ENCODE results near the gene CENPH. TPM values are rescaled to one million over a fixed set of nuclear protein-coding genes. Genes with fewer than 3 reads are reported as not detected.
"Not testable (repeated sequence)": the region's sequence is repeated elsewhere in the genome, so short reads cannot be mapped to it uniquely, and the experiment has no call there.

Gene CENPH
- total RNA-seq, 4 donors from 2014 or later: 2.9 to 11.6 (median 3.9) TPM

DNA sequence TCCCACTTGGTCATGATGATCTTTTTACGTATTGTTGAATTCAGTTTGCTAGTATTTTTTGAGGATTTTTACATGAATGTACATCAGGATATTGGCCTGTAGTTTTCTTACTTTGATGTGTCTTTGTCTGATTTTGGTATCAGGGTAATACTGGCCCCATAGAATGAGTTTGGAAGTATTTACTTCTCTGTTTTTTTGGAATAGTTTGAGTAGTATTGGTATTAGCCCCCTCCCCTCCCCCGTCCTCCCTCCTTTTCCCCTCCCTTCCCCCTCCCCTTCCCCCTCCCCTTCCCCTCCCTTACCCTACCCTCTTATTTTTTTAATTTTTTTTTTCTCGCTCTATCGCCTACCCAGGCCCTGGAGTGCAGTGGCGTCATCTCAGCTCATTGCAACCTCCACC, 55.6 kb downstream of the CENPH start:
- Histone ChIP-seq H3K36me3 (no peaks in the 10 kb centered on the region), H3K27ac (no peak overlapping the region), H3K4me3 (no peak overlapping the region), H3K4me1 (no peaks in the 10 kb centered on the region), H3K9me3 (no peaks in the 10 kb centered on the region), H3K27me3 (no peaks in the 10 kb centered on the region)
- TF ChIP-seq CTCF (IDR thresholded peaks at IDR 0.05) (no peak), POLR2A (IDR thresholded peaks at IDR 0.05) (no peak)
- no peak for DNase-seq

DNA sequence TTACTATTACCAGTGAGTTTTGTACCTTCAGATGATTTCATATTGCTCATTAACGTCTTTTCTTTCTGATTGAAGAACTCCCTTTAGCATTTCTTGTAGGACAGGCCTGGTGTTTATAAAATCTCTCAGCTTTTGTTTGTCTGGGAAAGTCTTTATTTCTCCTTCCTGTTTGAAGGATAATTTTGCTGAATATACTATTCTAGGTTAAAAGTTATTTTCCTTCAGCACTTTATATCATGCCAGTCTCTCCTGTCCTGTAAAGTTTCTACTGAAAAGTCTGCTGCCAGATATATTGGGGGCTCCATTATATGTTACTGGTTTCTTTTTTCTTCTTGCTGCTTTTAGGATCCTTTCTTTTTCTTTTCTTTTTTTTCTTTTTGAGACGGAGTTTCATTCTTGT, 58.6 kb downstream of the CENPH start:
- H3K4me1 ChIP-seq: no peaks in the 10 kb centered on the region
- TF ChIP-seq POLR2A (IDR thresholded peaks at IDR 0.05) (no peak), CTCF (IDR thresholded peaks at IDR 0.05) (no peak)
- no peaks in the 10 kb centered on the region for H3K9me3 ChIP-seq
- peaks cover 0 to 4% (median 0%) of the 10 kb centered on the region in 3 donors for H3K36me3 ChIP-seq
- H3K27ac ChIP-seq: no peak overlapping the region
- no peaks in the 10 kb centered on the region for H3K27me3 ChIP-seq
- DNase-seq: no peak
- no peak overlapping the region for H3K4me3 ChIP-seq

DNA sequence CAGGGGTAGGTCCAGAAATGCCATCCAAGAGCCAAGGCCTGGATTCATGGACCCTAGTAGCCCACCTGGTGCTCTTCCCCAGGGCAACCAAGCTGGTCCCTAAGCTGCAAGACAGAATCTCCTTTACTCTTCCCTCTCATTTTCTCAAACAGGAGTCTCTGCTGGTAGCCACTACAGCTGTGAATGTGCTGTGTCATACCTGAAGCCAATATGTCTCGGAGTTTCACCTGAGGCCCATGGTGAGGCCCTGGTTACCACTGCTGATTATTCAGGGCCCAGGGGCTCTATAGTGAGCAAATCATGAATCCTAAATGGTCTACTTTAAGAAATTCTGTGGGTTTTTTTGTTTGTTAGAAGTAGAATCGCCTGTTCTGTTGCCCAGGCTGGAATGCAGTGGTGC, 61.2 kb downstream of the CENPH start:
- TF ChIP-seq POLR2A (IDR thresholded peaks at IDR 0.05) (no peak), CTCF (IDR thresholded peaks at IDR 0.05) (no peak)
- Histone ChIP-seq H3K27ac (no peak overlapping the region), H3K27me3 (no peaks in the 10 kb centered on the region), H3K4me3 (no peak overlapping the region), H3K36me3 (peaks cover 0 to 4% (median 0%) of the 10 kb centered on the region in 3 donors), H3K4me1 (no peaks in the 10 kb centered on the region), H3K9me3 (no peaks in the 10 kb centered on the region)
- no peak for DNase-seq

DNA sequence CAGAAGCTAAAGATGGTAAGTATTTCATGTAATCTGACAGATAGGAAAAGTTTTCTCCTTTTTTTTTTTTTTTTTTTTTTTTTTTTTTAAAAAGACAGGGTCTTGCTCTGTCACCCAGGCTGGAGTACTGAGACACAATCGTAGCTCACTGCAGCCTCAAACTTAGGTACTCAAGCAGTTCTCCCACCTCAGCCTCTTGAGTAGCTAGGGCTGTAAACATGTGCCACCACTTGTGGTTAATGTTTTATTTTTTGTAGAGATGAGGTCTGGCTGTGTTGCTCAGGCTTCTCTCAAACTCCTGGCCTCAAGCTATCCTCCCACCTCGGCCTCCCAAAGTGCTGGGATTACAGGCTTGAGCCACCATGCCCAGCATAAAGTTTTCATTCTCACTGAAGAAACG, 63.1 kb downstream of the CENPH start:
- Histone ChIP-seq H3K27ac (no peak overlapping the region), H3K27me3 (no peaks in the 10 kb centered on the region), H3K4me1 (no peaks in the 10 kb centered on the region), H3K36me3 (peaks cover 0 to 21% (median 0%) of the 10 kb centered on the region in 3 donors), H3K4me3 (no peak overlapping the region), H3K9me3 (no peaks in the 10 kb centered on the region)
- DNase-seq: no peak
- TF ChIP-seq POLR2A (IDR thresholded peaks at IDR 0.05) (no peak), CTCF (IDR thresholded peaks at IDR 0.05) (no peak)

DNA sequence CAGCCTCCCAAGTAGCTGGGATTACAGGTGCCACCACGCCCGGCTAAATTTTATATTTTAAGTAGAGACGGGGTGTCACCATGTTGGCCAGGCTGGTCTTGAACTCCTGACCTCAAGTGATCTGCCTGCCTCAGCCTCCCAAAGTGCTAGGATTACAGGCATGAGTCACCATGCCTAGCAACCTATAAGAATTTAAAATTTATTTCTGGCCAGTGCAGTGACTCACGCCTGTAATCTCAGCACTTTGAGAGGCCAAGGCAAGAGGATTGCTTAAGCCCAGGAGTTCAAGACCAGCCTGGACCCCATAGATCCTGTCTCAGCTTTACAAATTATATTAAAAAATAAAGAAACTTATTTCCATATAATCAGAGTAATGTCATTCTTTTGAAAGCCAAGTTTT, 66.6 kb downstream of the CENPH start:
- not testable (repeated sequence) for H3K4me1 ChIP-seq, DNase-seq, H3K9me3 ChIP-seq, H3K27ac ChIP-seq, H3K27me3 ChIP-seq, H3K4me3 ChIP-seq
- peaks cover 0 to 43% (median 0%) of the 10 kb centered on the region in 3 donors for H3K36me3 ChIP-seq

DNA sequence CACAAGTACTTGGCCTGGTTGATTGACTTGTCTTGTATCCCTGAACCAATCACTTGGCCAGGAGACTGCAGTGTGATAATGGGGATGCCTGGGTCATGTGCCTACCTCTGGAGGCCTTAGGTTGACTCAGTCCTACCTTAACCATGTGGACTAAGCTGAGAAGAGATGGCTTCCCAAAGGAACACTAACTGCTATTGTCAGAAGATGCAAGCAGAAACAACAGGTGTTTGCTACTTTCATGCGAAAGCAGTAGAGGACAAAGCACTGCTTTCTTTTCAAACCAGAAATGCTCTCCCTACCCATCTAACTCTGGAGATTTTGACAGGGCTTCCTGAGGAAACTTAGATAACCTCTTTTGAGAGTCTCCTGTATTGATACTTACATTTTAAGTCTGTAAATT, 68.2 kb downstream of the CENPH start:
- Histone ChIP-seq H3K27me3 (no peaks in the 10 kb centered on the region), H3K4me3 (no peak overlapping the region), H3K27ac (no peak overlapping the region), H3K9me3 (no peaks in the 10 kb centered on the region), H3K36me3 (peaks cover 0 to 59% (median under 1%) of the 10 kb centered on the region in 3 donors), H3K4me1 (no peaks in the 10 kb centered on the region)
- DNase-seq: no peak
- no peak for TF ChIP-seq CTCF (IDR thresholded peaks at IDR 0.05)
- no peak for TF ChIP-seq POLR2A (IDR thresholded peaks at IDR 0.05)

Small RNA genes within 50 kb of the gene (small RNA-seq; reads per million reads assigned to genes)
- 0 reads per million in 2 donors for gene SNORA50D

Other genes starting within 250 kb of the CENPH start
- gene SLC30A5, start 95.6 kb upstream of the CENPH start, total RNA-seq: 10 to 100 TPM; 14.0 to 50.4 (median 33.8) TPM
- gene CCNB1, start 22.4 kb upstream of the CENPH start, total RNA-seq: 10 to 100 TPM in 2 of 4 donors, 1 to 10 TPM in 2; 8.1 to 22.3 (median 11.2) TPM
- gene CDK7, start 45.3 kb downstream of the CENPH start, total RNA-seq: 10 to 100 TPM in 3 of 4 donors, 1 to 10 TPM in 1; 8.2 to 56.0 (median 25.1) TPM
- gene CCDC125, start 143.2 kb downstream of the CENPH start, total RNA-seq: 10 to 100 TPM; 14.0 to 23.9 (median 19.6) TPM
- 10 to 100 TPM in 2 of 4 donors, 1 to 10 TPM in 2; 5.0 to 31.0 (median 10.9) TPM for gene AK6, start 179.9 kb downstream of the CENPH start, total RNA-seq
- gene TAF9, start 179.9 kb downstream of the CENPH start, total RNA-seq: 10 to 100 TPM; 27.1 to 37.1 (median 32.9) TPM
- 10 to 100 TPM in 3 of 4 donors, 1 to 10 TPM in 1; 7.3 to 47.0 (median 21.7) TPM for gene RAD17, start 180.2 kb downstream of the CENPH start, total RNA-seq
- 10 to 100 TPM in 3 of 4 donors, 1 to 10 TPM in 1; 9.1 to 67.3 (median 46.3) TPM for gene MARVELD2, start 225.5 kb downstream of the CENPH start, total RNA-seq

All from Peyer's patch (tissue), 4 donors.